Keratinocyte (primary cell): ENCODE measurements around the gene QPCT. TPM values are rescaled to one million over a fixed set of nuclear protein-coding genes. Genes with fewer than 3 reads are reported as not detected.

ENCODE experiments used
- DNase-seq: peaks from one replicate; pipeline ENCODE4 v3.0.0-alpha.2; 2011; ENCODE audit warnings: low read depth, missing footprints, low spot score
- FAIRE-seq: peaks from 2 replicates; lab custom pipeline; 2011; peaks lifted over from hg19 to GRCh38; lab: Jason Lieb, UNC
- H2AFZ ChIP-seq: 2 replicates; pipeline ENCODE4 v1.6.0; 2012; ENCODE audit warnings: low read length, control low read depth, inconsistent platforms; ENCODE audit not compliant: control insufficient read depth
- H3K27ac ChIP-seq: 2 replicates; pipeline ENCODE4 v1.5.1; 2011; ENCODE audit warnings: low read length; ENCODE audit not compliant: control insufficient read depth, insufficient read depth
- H3K27me3 ChIP-seq: 3 replicates; pipeline ENCODE4 v1.6.0; 2011; ENCODE audit warnings: low read length; ENCODE audit not compliant: control insufficient read depth, insufficient read depth; ENCODE audit errors: extremely low read depth
- H3K36me3 ChIP-seq, 2 experiments: 2 replicates in 1 of 2; 3 replicates in 1 of 2; pipeline ENCODE4 v1.5.1; 2011; ENCODE audit warnings: low read length in 2 of 2, mild to moderate bottlenecking in 1 of 2; ENCODE audit not compliant: control insufficient read depth in 2 of 2, insufficient read depth in 2 of 2; ENCODE audit errors: extremely low read depth in 1 of 2
- H3K4me1 ChIP-seq: 3 replicates; pipeline ENCODE4 v1.5.1; 2011; ENCODE audit warnings: low read length; ENCODE audit not compliant: control insufficient read depth, insufficient read depth; ENCODE audit errors: extremely low read depth
- H3K4me2 ChIP-seq: 3 replicates; pipeline ENCODE4 v1.6.0; 2011; ENCODE audit warnings: low read depth, low read length; ENCODE audit not compliant: control insufficient read depth, insufficient read depth; ENCODE audit errors: extremely low read depth
- H3K4me3 ChIP-seq, 3 experiments: fragments of 200-600 bp in 1 of 3; sonication (generic) in 1 of 3; 2 replicates in 2 of 3; 3 replicates in 1 of 3; pipeline ENCODE4 v1.5.1; 2011 to 2016; ENCODE audit warnings: low read length in 3 of 3, mild to moderate bottlenecking in 3 of 3, control low read depth in 2 of 3, inconsistent platforms in 1 of 3, low read depth in 1 of 3, mixed read lengths in 1 of 3, mixed run types in 1 of 3, moderate library complexity in 1 of 3; ENCODE audit not compliant: control insufficient read depth in 2 of 3, insufficient read depth in 2 of 3; ENCODE audit errors: extremely low read depth in 1 of 3
- H3K79me2 ChIP-seq: 2 replicates; pipeline ENCODE4 v1.6.0; 2012; ENCODE audit warnings: low read length; ENCODE audit not compliant: control insufficient read depth, insufficient read depth
- H3K9ac ChIP-seq: 3 replicates; pipeline ENCODE4 v1.6.0; 2011; ENCODE audit warnings: low read length; ENCODE audit not compliant: control insufficient read depth, insufficient read depth; ENCODE audit errors: extremely low read depth
- H3K9me1 ChIP-seq: 3 replicates; pipeline ENCODE4 v1.6.0; 2011; ENCODE audit warnings: low read length; ENCODE audit not compliant: control insufficient read depth, insufficient read depth; ENCODE audit errors: extremely low read depth
- H3K9me3 ChIP-seq: 2 replicates; pipeline ENCODE4 v1.5.1; 2012; ENCODE audit warnings: low read depth, low read length; ENCODE audit not compliant: control insufficient read depth
- H4K20me1 ChIP-seq: 3 replicates; pipeline ENCODE4 v1.6.0; 2011; ENCODE audit warnings: low read length; ENCODE audit not compliant: control insufficient read depth, insufficient read depth; ENCODE audit errors: extremely low read depth
- CTCF ChIP-seq, 3 experiments: IDR thresholded peaks in 1 of 3; conservative IDR thresholded peaks in 1 of 3; optimal IDR thresholded peaks in 1 of 3; 2 replicates in 2 of 3; 3 replicates in 1 of 3; pipeline versions ENCODE3 to v1.5.1; 2011; ENCODE audit warnings: low read length in 3 of 3, mild to moderate bottlenecking in 3 of 3, moderate library complexity in 2 of 3, control low read depth in 1 of 3, inconsistent platforms in 1 of 3; ENCODE audit not compliant: insufficient read depth in 2 of 3; ENCODE audit errors: extremely low read depth in 1 of 3
- EZH2 ChIP-seq: IDR thresholded peaks from one replicate; pipeline ENCODE4 v1.6.1; 2012; ENCODE audit warnings: inconsistent platforms, mild to moderate bottlenecking, low read length, moderate library complexity
- dilution Hi-C: fragments of 300-500 bp; cut with MboI; formaldehyde crosslinking; loops from one replicate; pipeline ENCODE4 v1.7.0; 2020; ENCODE audit warnings: low sequenced_read_pairs; ENCODE audit not compliant: extremely low pct_ligation_motif_present
- polyA plus RNA-seq, 5 experiments: library from polyadenylated mRNA; depleted of rRNA in 3 of 5; stranded (reverse) in 3 of 5; stranded (forward) in 1 of 5; unstranded in 1 of 5; fragments of >200 nt; gene quantifications; 1 replicate in 1 of 5; 2 replicates in 3 of 5; 3 replicates in 1 of 5; pipeline versions ENCODE4 v1.2.1 to v1.2.3, GENCODE V29; 2011 to 2012; ENCODE audit warnings: missing spikeins in 2 of 5, low read depth in 1 of 5, low replicate concordance in 1 of 5

QPCT gene
- polyA plus RNA-seq, 1 donor (not counting 4 experiments of a cell fraction or from before 2014, with no cell fraction given), result 11.6 TPM

- H4K20me1 ChIP-seq, result no peaks in the 10 kb centered on the region
- no peak overlapping the region for H3K4me2 ChIP-seq
- H3K4me3 ChIP-seq, result no peak overlapping the region
- no peak overlapping the region for H3K9ac ChIP-seq
- FAIRE-seq, result no peak
- no peak for DNase-seq
- no peaks in the 10 kb centered on the region for H3K9me3 ChIP-seq
- no peak overlapping the region for H3K27ac ChIP-seq
- dilution Hi-C loops, result no loop called here
- peaks cover 13% of the 10 kb centered on the region for H3K4me1 ChIP-seq
- H2AFZ ChIP-seq, result no peak overlapping the region
- no peaks in the 10 kb centered on the region for H3K79me2 ChIP-seq
- TF ChIP-seq CTCF (optimal IDR thresholded peaks at IDR 0.05 in 1 of 3, IDR thresholded peaks at IDR 0.05 in 1 of 3, conservative IDR thresholded peaks at IDR 0.05 in 1 of 3; ENCODE audit: extremely low read depth in 1 of 3, insufficient read depth in 2 of 3, low read length in 3 of 3) (no peak), EZH2 (no peak)
- no peaks in the 10 kb centered on the region for H3K9me1 ChIP-seq
- no peaks in the 10 kb centered on the region for H3K36me3 ChIP-seq
- no peaks in the 10 kb centered on the region for H3K27me3 ChIP-seq
Observed at GRCh38 chr2:37394796-37395555, 50.5 kb downstream of the QPCT start.

GRCh38 chr2:37396890-37397565, 52.6 kb downstream of the QPCT start:
- no peaks in the 10 kb centered on the region for H3K79me2 ChIP-seq
- H3K36me3 ChIP-seq, result no peaks in the 10 kb centered on the region
- no peaks in the 10 kb centered on the region for H3K4me1 ChIP-seq
- H3K9me3 ChIP-seq, result no peaks in the 10 kb centered on the region
- H3K4me3 ChIP-seq, result no peak overlapping the region
- FAIRE-seq (no peak), DNase-seq (no peak)
- H2AFZ ChIP-seq, result no peak overlapping the region
- dilution Hi-C loops, result no loop called here
- H3K9me1 ChIP-seq, result no peaks in the 10 kb centered on the region
- H3K4me2 ChIP-seq, result no peak overlapping the region
- TF ChIP-seq CTCF (optimal IDR thresholded peaks at IDR 0.05 in 1 of 3, IDR thresholded peaks at IDR 0.05 in 1 of 3, conservative IDR thresholded peaks at IDR 0.05 in 1 of 3; ENCODE audit: extremely low read depth in 1 of 3, insufficient read depth in 2 of 3, low read length in 3 of 3) (no peak), EZH2 (no peak)
- H3K27ac ChIP-seq, result no peak overlapping the region
- no peak overlapping the region for H3K9ac ChIP-seq
- H3K27me3 ChIP-seq, result no peaks in the 10 kb centered on the region
- H4K20me1 ChIP-seq, result no peaks in the 10 kb centered on the region
